Activated B cell treated with CpG ODN at 0.5 μM for 24 hours (primary cell): ENCODE data around the gene UEVLD. TPM values are rescaled to one million over a fixed set of nuclear protein-coding genes. Genes with fewer than 3 reads are reported as not detected.

Experiments
- ATAC-seq: fragments of 200-7000 bp; cut with Tn5 transposase; one replicate; pipeline ENCODE4 v1.10.0; 2021; ENCODE audit warnings: low read depth, mild to moderate bottlenecking, moderate library complexity
- CTCF ChIA-PET: fragments of 350-600 bp; sonication (Branson Sonifier 250); formaldehyde crosslinking; loops from one replicate; lab custom pipeline; 2021; ENCODE audit warnings: antibody characterized with exemption; lab: Charles Lee
- POLR2A ChIA-PET: fragments of 350-600 bp; sonication (Branson Sonifier 250); formaldehyde crosslinking; loops from one replicate; lab custom pipeline; 2021; ENCODE audit warnings: antibody characterized with exemption; lab: Charles Lee
- DNase-seq: peaks from one replicate; pipeline ENCODE4 v3.0.0; 2022
- H3K27ac Mint-ChIP-seq: one replicate; pipeline ENCODE4 v1.8.0; 2020; ENCODE audit warnings: mixed read lengths
- H3K27me3 Mint-ChIP-seq: one replicate; pipeline ENCODE4 v1.8.0; 2021; ENCODE audit warnings: mixed read lengths
- H3K36me3 Mint-ChIP-seq: one replicate; pipeline ENCODE4 v1.8.0; 2021; ENCODE audit warnings: low read depth, mixed read lengths
- H3K4me1 Mint-ChIP-seq: one replicate; pipeline ENCODE4 v1.8.0; 2021; ENCODE audit warnings: mixed read lengths
- H3K4me3 Mint-ChIP-seq: one replicate; pipeline ENCODE4 v1.8.0; 2020; ENCODE audit warnings: mild to moderate bottlenecking, mixed read lengths
- H3K9me3 Mint-ChIP-seq: one replicate; pipeline ENCODE4 v1.8.0; 2020; ENCODE audit warnings: mixed read lengths
- intact Hi-C: fragments of 100-400 bp; cut with micrococcal nuclease; formaldehyde crosslinking; loops from one replicate; pipeline ENCODE4 v1.15.1; 2024
- total RNA-seq: library from RNA; stranded (reverse); gene quantifications from 2 replicates; pipeline ENCODE4 v1.2.3, GENCODE V29; 2022
- TF ChIP-seq, protein P1 (sequence below): fragments of 200-600 bp; IDR thresholded peaks from one replicate; pipeline ENCODE4 v1.8.0; 2022; ENCODE audit warnings: antibody characterized with exemption, mild to moderate bottlenecking

UEVLD gene
- total RNA-seq, 1 donor from 2014 or later, result 18.0 TPM

- POLR2A ChIA-PET, result interaction anchor here (0.7 to 2.2 kb wide), 18 partner anchors 9 to 512 kb away, joined by 3 to 53 read pairs (median 6); partner anchors contain the start of genes GTF2H1, HPS5, LDHA and SAAL1
These were observed 62.4 kb downstream of the UEVLD start for GRCh38 chr11:18526130-18526520.

GRCh38 chr11:18524248-18524647 lies 64.3 kb downstream of the UEVLD start:
- TF ChIP-seq, protein P1, sequence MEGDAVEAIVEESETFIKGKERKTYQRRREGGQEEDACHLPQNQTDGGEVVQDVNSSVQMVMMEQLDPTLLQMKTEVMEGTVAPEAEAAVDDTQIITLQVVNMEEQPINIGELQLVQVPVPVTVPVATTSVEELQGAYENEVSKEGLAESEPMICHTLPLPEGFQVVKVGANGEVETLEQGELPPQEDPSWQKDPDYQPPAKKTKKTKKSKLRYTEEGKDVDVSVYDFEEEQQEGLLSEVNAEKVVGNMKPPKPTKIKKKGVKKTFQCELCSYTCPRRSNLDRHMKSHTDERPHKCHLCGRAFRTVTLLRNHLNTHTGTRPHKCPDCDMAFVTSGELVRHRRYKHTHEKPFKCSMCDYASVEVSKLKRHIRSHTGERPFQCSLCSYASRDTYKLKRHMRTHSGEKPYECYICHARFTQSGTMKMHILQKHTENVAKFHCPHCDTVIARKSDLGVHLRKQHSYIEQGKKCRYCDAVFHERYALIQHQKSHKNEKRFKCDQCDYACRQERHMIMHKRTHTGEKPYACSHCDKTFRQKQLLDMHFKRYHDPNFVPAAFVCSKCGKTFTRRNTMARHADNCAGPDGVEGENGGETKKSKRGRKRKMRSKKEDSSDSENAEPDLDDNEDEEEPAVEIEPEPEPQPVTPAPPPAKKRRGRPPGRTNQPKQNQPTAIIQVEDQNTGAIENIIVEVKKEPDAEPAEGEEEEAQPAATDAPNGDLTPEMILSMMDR, result no peak
- CTCF ChIA-PET, result no interaction called here

More at GRCh38 chr11:18526130-18526520, 62.4 kb downstream of the UEVLD start:
- no peak for ATAC-seq
- Mint-ChIP-seq H3K9me3 (no peaks in the 10 kb centered on the region), H3K27ac (peak overlapping the region; percentile 100), H3K36me3 (peaks cover 35% of the 10 kb centered on the region), H3K27me3 (no peaks in the 10 kb centered on the region), H3K4me1 (peaks cover 44% of the 10 kb centered on the region), H3K4me3 (peak overlapping the region; percentile 100)
- no peak for DNase-seq
- CTCF ChIA-PET, result interaction anchor here (0.9 to 1.6 kb wide), 3 partner anchors 131 to 202 kb away, joined by 3 to 5 read pairs (median 4); no protein-coding TSS in a partner anchor
- TF ChIP-seq, protein P1, result no peak
- intact Hi-C loops, result loop anchor here (1.0 to 10.0 kb wide), 8 partner anchors 39 to 1249 kb away; partner anchors contain the start of genes GTF2H1, HPS5, NUCB2 and SAA2

DNA sequence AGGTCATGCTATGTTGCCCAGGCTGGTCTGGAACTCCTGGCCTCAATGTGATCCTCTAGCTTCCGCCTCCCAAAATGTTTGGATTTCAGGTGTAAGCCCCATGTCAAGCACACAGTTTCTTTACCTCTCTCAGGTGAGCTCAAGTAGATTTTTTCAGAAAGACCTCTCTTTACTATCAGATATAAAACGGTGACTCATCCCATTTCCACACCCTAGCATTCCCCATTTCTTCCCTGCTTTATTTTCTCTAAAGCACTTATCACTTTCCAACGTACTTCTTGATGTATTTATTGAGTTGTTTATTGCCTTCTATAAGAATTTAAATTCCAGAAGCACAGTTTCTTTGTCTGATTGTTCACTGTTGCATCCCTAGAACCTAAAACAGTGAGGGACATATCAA lies 65.5 kb downstream of the UEVLD start:
- Mint-ChIP-seq H3K27ac (no peak overlapping the region), H3K9me3 (no peaks in the 10 kb centered on the region), H3K36me3 (peaks cover 44% of the 10 kb centered on the region), H3K4me1 (peaks cover 48% of the 10 kb centered on the region), H3K27me3 (no peaks in the 10 kb centered on the region), H3K4me3 (no peak overlapping the region)
- ChIA-PET CTCF (no interaction called here), POLR2A (interaction anchor here (0.7 to 1.1 kb wide), 2 partner anchors 64 to 126 kb away, joined by 3 read pairs; no protein-coding TSS in a partner anchor)
- ATAC-seq, result no peak
- DNase-seq, result no peak
- intact Hi-C loops, result loop anchor here (10.0 kb wide), 1 partner anchor 278 kb away; the partner anchor contains the start of gene SAA2
- TF ChIP-seq, protein P1, result no peak

More at GRCh38 chr11:18524248-18524647, 64.3 kb downstream of the UEVLD start:
- DNase-seq (no peak), ATAC-seq (no peak)
- H3K4me3 Mint-ChIP-seq, result no peak overlapping the region
- intact Hi-C loops, result loop anchor here (10.0 kb wide), 1 partner anchor 279 kb away; the partner anchor contains the start of gene SAA2
- peaks cover 48% of the 10 kb centered on the region for H3K4me1 Mint-ChIP-seq
- POLR2A ChIA-PET, result interaction anchor here (1.1 kb wide), 1 partner anchor 63 kb away, joined by 3 read pairs; no protein-coding TSS in a partner anchor
- no peaks in the 10 kb centered on the region for H3K9me3 Mint-ChIP-seq
- no peak overlapping the region for H3K27ac Mint-ChIP-seq
- H3K36me3 Mint-ChIP-seq, result peaks cover 37% of the 10 kb centered on the region
- no peaks in the 10 kb centered on the region for H3K27me3 Mint-ChIP-seq

GRCh38 chr11:18522388-18522787 lies 66.1 kb downstream of the UEVLD start:
- POLR2A ChIA-PET, result no interaction called here
- CTCF ChIA-PET, result no interaction called here
- TF ChIP-seq, protein P1, result no peak
- Mint-ChIP-seq H3K4me1 (peaks cover 43% of the 10 kb centered on the region), H3K27ac (peak overlapping the region; percentile 3), H3K27me3 (no peaks in the 10 kb centered on the region), H3K4me3 (no peak overlapping the region), H3K36me3 (peaks cover 50% of the 10 kb centered on the region), H3K9me3 (no peaks in the 10 kb centered on the region)
- ATAC-seq (no peak), DNase-seq (no peak)
- intact Hi-C loops, result loop anchor here (10.0 kb wide), 1 partner anchor 278 kb away; the partner anchor contains the start of gene SAA2

- ChIA-PET POLR2A (interaction anchor here (0.6 kb wide), 2 partner anchors 124 to 411 kb away, joined by 6 to 8 read pairs; no protein-coding TSS in a partner anchor), CTCF (no interaction called here)
- Mint-ChIP-seq H3K4me1 (peaks cover 33% of the 10 kb centered on the region), H3K27ac (no peak overlapping the region), H3K9me3 (no peaks in the 10 kb centered on the region), H3K36me3 (peaks cover 42% of the 10 kb centered on the region), H3K27me3 (no peaks in the 10 kb centered on the region), H3K4me3 (no peak overlapping the region)
- DNase-seq, result no peak
- no peak for ATAC-seq
- intact Hi-C loops, result loop anchor here (10.0 kb wide), 1 partner anchor 276 kb away; the partner anchor contains the start of gene SAA2
- TF ChIP-seq, protein P1, result no peak
These were observed 67.4 kb downstream of the UEVLD start for GRCh38 chr11:18521122-18521521.
